ENCODE measurements around the gene ETV7.

The ETV7 gene

DNA sequence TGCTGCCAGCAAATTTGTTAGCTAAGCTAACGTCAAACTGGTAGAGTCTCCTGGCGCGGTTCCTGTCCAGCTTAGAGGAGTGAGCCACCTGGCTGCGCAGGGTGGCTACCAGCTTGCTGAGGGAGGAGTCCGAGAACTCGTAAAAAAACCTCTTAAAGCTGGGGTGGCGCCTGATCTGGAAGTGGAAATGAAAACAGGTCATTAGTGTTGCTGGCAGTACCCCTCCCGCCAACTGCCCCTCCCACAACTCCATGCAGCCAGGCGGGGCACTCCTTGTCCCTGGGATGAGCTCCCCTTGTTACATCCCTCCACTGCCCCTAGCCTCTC, 68.1 kb downstream of the ETV7 start:
- DNase-seq (no peak), ATAC-seq (no peak)

DNA sequence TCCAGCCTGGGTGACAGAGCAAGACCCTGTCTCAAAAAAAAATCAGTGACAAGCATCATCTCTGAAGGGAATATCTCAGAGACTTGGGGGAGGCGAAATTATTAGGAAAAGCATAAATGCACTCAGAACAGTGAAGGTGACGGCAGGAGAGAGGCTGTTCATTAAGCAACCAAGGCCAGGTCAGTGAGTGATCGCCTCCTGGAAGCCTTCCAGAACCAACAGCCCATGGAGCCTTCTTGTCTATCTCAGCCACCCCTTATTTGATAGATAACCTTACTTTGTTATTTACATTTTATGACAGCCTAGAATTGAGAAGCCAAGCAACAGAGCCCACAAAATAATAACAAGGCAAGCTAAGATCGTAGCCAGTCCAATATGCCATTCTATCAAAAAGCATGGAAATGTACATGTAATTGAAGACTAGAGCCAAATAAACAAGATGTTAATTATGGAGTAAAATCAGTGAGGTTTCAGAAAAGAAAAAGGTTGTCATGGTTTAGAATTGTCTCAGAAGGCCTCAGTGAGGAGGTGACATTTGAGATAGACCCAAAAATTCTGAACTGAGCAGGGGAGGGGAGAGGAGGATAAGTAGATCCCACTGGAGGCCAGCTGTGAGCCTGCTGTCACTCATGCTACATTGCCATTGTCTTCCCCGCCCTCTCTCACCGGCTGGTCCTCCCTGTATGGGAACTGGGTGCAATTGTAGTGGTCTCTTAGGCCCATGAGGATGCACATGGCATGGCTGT, 68.6 kb downstream of the ETV7 start:
- DNase-seq (no peak), ATAC-seq (no peak)

DNA sequence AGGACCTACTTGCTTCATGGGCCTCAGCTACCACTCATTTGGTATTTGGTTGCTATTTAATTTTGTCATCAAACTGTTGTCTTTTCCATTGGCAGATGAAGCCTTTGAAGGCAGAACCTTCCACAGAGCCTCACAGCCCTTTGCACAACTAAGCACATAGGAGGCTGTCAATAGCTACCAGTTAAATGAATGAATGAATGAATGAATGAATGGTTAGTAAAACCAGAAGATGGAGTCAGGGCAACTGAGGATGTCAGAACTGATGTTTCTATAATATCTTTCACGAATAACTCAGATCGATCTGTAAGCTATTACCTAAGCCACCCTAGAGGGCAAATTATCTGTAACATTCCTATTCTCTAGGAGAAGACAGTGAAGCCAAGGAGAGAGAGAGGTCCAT, 69.8 kb downstream of the ETV7 start:
- DNase-seq (no peak), ATAC-seq (no peak)

All from stimulated activated naive CD8-positive, alpha-beta T cell treated with anti-CD3 and anti-CD28 coated beads, Interleukin-15, Interleukin-2, amounts not matched to agents 100 U/mL and 50 U/mL, for 24 hours (primary cell).